ENCODE data around the gene KRTAP2-1. TPM values are rescaled to one million over a fixed set of nuclear protein-coding genes. Genes with fewer than 3 reads are reported as not detected.
"Not testable (repeated sequence)": the region's sequence is repeated elsewhere in the genome, so short reads cannot be mapped to it uniquely, and the experiment has no call there.

Gene KRTAP2-1
- total and polyA plus RNA-seq, 8 donors = not detected

- Histone ChIP-seq H3K36me3 (no peaks in the 10 kb centered on the region), H3K4me1 (no peaks in the 10 kb centered on the region), H3K27me3 (peaks cover 0 to 42% (median 0%) of the 10 kb centered on the region in 3 donors), H3K4me3 (no peak overlapping the region), H3K9me3 (peaks cover 0 to 4% (median 0%) of the 10 kb centered on the region in 4 donors), H3K27ac (no peak overlapping the region)
- WGBS, 5 donors = 36 to 55% (median 44%) methylated on average over 2 of the region's 2 CpGs
- TF ChIP-seq POLR2A (IDR thresholded peaks at IDR 0.05) (no peak), EP300 (IDR thresholded peaks at IDR 0.05) (no peak), POLR2AphosphoS5 (IDR thresholded peaks at IDR 0.05) (no peak)
- TF ChIP-seq, protein P1, sequence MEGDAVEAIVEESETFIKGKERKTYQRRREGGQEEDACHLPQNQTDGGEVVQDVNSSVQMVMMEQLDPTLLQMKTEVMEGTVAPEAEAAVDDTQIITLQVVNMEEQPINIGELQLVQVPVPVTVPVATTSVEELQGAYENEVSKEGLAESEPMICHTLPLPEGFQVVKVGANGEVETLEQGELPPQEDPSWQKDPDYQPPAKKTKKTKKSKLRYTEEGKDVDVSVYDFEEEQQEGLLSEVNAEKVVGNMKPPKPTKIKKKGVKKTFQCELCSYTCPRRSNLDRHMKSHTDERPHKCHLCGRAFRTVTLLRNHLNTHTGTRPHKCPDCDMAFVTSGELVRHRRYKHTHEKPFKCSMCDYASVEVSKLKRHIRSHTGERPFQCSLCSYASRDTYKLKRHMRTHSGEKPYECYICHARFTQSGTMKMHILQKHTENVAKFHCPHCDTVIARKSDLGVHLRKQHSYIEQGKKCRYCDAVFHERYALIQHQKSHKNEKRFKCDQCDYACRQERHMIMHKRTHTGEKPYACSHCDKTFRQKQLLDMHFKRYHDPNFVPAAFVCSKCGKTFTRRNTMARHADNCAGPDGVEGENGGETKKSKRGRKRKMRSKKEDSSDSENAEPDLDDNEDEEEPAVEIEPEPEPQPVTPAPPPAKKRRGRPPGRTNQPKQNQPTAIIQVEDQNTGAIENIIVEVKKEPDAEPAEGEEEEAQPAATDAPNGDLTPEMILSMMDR (IDR thresholded peaks at IDR 0.05) = no peak
- no peak for DNase-seq
- intact Hi-C loops (cut with DNase I; ENCODE audit: low total_unique reads) = no loop called here
Measured at GRCh38 chr17:41049110-41049509, 2.0 kb upstream of the KRTAP2-1 start.

DNA sequence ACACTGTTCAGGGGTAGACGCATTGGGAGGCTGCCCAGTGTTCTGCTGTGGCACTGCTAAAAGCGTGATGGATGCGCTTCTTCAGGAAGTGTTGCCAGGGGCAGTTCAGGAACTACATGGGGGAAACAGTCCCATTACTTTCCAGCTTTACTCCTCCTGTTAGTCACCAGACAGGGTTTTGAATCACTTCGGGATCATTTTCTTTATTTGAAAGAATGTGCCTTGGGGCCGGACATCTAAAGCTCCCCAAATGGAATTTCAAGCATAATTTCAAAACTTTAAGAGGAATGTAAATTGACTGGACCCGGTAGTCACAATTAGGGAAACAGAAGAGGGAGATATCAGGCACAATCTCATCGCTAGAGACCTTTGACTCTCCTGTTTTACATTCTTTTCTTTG is 1.3 kb upstream of the KRTAP2-1 start:
- no peak for DNase-seq
- TF ChIP-seq, protein P1 (IDR thresholded peaks at IDR 0.05) = no peak
- TF ChIP-seq EP300 (IDR thresholded peaks at IDR 0.05) (no peak), POLR2A (IDR thresholded peaks at IDR 0.05) (no peak)
- peaks cover 0 to 6% (median 0%) of the 10 kb centered on the region in 4 donors for H3K9me3 ChIP-seq
- intact Hi-C loops (cut with DNase I; ENCODE audit: low total_unique reads) = no loop called here
- no peaks in the 10 kb centered on the region for H3K4me1 ChIP-seq
- H3K27ac ChIP-seq = no peak overlapping the region
- H3K36me3 ChIP-seq = no peaks in the 10 kb centered on the region
- H3K4me3 ChIP-seq = no peak overlapping the region
- peaks cover 0 to 39% (median 0%) of the 10 kb centered on the region in 3 donors for H3K27me3 ChIP-seq
- 55 to 68% (median 58%) methylated on average over 7 of the region's 7 CpGs for WGBS, 5 donors

DNA sequence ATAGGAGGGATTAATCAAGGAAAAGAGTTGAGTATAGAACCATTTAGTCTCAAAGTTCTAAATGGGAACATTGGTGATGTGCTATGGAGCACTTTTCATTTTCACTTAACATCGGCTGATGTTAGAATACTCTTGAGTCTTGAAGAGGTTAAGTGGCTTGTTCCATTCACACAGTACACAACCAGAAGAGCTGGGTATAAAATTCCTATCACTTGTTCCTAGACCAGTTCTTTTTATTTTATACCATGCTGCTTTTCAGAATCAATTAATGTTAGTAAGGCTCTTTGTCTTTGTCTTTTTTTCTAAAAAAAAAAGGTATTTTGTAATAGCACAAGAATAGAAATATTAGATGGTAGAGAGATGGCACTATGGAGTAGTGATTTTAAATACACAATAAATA is 4.2 kb downstream of the KRTAP2-1 start:
- WGBS, 5 donors = 96 to 100% (median 98%) methylated on average over 1 of the region's 1 CpG

DNA sequence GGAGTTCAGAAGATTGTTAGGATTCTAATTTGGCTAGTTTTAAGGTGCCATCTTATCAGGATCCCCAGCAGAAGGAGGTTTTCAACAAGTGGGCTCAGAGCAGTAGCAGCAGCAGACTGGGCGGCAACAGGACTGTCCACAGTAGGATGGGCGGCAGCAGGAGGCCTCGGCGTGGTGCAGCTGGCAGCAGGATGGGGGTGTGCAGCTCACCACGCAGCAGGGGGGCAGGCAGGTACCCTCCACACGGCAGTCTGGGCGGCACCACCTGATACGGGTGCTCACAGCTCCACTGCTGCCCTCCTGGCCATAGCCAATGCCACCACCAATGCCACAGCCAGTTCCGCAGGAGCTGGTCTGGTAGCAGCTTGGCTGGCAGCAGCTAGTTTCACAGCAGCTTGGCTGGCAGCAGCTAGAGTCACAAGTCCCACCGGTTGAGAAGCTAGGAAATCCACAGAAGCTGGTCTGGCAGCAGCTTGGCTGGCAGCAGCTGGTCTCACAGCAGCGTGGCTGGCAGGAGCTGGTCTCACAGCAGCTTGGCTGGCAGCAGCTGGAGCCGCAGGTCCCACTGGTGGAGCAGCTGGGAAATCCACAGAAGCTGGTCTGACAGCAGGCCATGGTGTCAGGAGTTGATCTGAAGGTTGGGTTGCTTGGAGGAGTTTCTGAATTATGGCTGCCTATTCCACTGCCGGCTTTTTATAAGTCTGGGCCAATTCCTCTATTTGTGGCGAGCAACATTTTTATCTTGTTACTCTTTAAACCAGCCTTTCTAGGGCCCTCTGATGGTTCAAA is 6.1 kb downstream of the KRTAP2-1 start, which contains the start of gene KRTAP1-1:
Gene KRTAP1-1 (minus strand): TSS at position 668 of the 789 bp plus-strand sequence. CDS start 53 bp downstream, at position 615.
- H3K4me3 ChIP-seq; H3K9me3 ChIP-seq; H3K4me1 ChIP-seq; H3K27ac ChIP-seq; H3K36me3 ChIP-seq; intact Hi-C loops (cut with DNase I; ENCODE audit: low total_unique reads); H3K27me3 ChIP-seq: not testable (repeated sequence)
- 67 to 78% (median 73%) methylated on average over 3 to 14 of the region's 14 CpGs for WGBS, 5 donors
- peak in 1 of 2 donors; percentile 20 for DNase-seq

More for the DNA sequence above, 4.2 kb downstream of the KRTAP2-1 start:
- H3K9me3 ChIP-seq = peaks cover 0 to 7% (median 0%) of the 10 kb centered on the region in 4 donors
- intact Hi-C loops (cut with DNase I; ENCODE audit: low total_unique reads) = no loop called here
- no peak overlapping the region for H3K4me3 ChIP-seq
- H3K4me1 ChIP-seq = no peaks in the 10 kb centered on the region
- H3K27me3 ChIP-seq = peaks cover 0 to 26% (median 0%) of the 10 kb centered on the region in 3 donors
- TF ChIP-seq POLR2AphosphoS5 (IDR thresholded peaks at IDR 0.05) (no peak), EP300 (IDR thresholded peaks at IDR 0.05) (no peak), POLR2A (IDR thresholded peaks at IDR 0.05) (no peak)
- TF ChIP-seq, protein P1 (IDR thresholded peaks at IDR 0.05) = no peak
- DNase-seq = no peak
- no peaks in the 10 kb centered on the region for H3K36me3 ChIP-seq
- H3K27ac ChIP-seq = no peak overlapping the region

GRCh38 chr17:41037853-41038350 is 9.2 kb downstream of the KRTAP2-1 start:
- Histone ChIP-seq H3K27ac (no peak overlapping the region), H3K27me3 (peaks cover 0 to 7% (median 0%) of the 10 kb centered on the region in 3 donors), H3K36me3 (no peaks in the 10 kb centered on the region), H3K4me1 (no peaks in the 10 kb centered on the region), H3K4me3 (no peak overlapping the region), H3K9me3 (peaks cover 0 to 2% (median 0%) of the 10 kb centered on the region in 4 donors)
- intact Hi-C loops (cut with DNase I; ENCODE audit: low total_unique reads) = no loop called here
- no peak for TF ChIP-seq EP300 (IDR thresholded peaks at IDR 0.05)
- TF ChIP-seq, protein P1 (IDR thresholded peaks at IDR 0.05) = no peak
- WGBS, 5 donors = 74 to 88% (median 82%) methylated on average over 2 of the region's 2 CpGs
- no peak for DNase-seq

- H3K36me3 ChIP-seq; H3K9me3 ChIP-seq; H3K27ac ChIP-seq; H3K4me1 ChIP-seq; intact Hi-C loops (cut with DNase I; ENCODE audit: low total_unique reads); H3K27me3 ChIP-seq; H3K4me3 ChIP-seq; DNase-seq: not testable (repeated sequence)
- whole genome bisulfite sequencing, 5 donors = 82 to 88% (median 83%) methylated on average over 4 to 10 of the region's 10 CpGs
Measured at GRCh38 chr17:41034346-41034935, 12.7 kb downstream of the KRTAP2-1 start, which contains the start of gene KRTAP1-3. KRTAP1-3 (minus strand) TSS chr17:41034874; CDS start chr17:41034821, 53 bp downstream.
